NCI-H2171 (cell line): Measurements from ENCODE around the gene SCUBE2.
"Not testable (repeated sequence)": the region's sequence is repeated elsewhere in the genome, so short reads cannot be mapped to it uniquely, and the experiment has no call there.

Experiments
- DNase-seq: peaks from one replicate; lab custom pipeline; 2025; lab: John Stamatoyannopoulos, UW

Gene SCUBE2

DNA sequence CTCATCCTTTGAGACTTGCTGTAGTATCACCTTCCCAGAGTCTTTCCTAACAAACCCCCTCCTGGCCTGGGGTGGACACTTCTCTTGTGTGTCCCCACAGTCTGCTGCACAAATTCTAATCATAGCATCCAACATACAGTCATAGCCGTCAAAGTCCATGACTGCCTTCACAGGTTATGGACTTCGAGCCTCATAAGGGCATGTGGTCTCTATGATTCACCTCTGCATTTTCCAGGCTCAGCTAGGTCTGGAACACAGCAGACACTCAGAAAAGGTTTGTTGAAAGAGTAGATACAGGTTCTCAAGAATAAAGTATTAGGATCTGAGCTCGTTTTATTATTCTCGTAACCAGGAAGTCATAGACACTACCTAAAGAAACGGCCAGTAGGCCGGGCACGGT lies 13.2 kb upstream of the SCUBE2 start:
- no peak for DNase-seq

DNA sequence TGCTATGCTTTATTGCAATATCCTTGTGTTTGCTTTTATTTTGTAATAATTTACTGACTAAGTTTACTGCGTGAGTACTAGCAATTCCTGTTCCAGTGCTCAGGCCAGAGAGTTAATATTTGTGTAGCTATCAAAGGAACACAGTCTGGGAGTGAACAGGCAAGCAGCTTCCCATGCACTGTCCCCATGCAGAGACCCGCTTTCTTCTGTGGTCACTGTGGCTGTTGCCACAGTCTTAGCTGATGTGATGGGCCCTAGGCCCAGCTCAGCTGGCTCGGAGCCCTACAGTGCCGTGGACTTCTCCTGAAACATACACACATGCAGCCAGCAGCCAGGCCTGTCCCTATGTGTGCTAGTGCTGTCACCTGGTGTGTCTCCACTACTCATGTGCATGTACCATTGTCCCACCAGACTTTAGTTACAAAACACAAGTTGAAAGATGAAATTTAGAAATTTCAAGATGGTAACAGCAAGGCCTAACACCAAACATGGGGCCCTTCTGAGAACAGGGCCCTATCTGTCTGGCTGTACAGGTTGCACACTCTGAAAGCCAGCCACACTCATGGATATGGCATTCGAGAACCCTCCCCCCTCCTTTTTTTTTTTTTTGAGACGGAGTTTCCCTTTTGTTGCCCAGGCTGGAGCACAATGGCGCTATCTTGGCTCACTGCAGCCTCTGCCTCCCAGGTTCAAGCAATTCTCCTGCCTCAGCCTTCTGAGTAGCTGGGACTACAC lies 12.3 kb upstream of the SCUBE2 start:
- DNase-seq = no peak

- DNase-seq = no peak
These were observed 8.2 kb upstream of the SCUBE2 start for GRCh38 chr11:9099617-9100016.

- DNase-seq = not testable (repeated sequence)
These were observed 7.1 kb upstream of the SCUBE2 start for GRCh38 chr11:9098455-9098854.

- not testable (repeated sequence) for DNase-seq
These were observed 6.0 kb upstream of the SCUBE2 start for GRCh38 chr11:9097186-9097943.

GRCh38 chr11:9096427-9096826 lies 5.0 kb upstream of the SCUBE2 start:
- DNase-seq = no peak

DNA sequence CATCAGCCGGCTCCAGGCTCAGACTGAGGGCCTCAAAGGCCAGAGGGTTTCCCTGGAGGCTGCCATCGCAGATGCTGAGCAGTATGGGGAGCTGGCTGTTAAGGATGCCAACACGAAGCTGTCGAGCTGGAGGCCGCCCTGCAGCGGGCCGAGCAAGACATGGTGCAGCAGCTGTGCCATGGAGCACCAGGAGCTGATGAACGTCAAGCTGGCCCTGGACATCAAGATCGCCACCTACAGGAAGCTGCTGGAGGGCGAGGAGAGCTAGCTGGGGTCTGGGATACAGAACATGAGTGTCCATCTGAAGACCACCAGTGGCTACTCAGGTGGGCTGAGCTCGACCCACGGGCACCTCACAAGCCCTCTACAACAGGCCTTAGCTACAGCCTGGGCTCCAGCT lies 4.0 kb upstream of the SCUBE2 start:
- DNase-seq = no peak

DNA sequence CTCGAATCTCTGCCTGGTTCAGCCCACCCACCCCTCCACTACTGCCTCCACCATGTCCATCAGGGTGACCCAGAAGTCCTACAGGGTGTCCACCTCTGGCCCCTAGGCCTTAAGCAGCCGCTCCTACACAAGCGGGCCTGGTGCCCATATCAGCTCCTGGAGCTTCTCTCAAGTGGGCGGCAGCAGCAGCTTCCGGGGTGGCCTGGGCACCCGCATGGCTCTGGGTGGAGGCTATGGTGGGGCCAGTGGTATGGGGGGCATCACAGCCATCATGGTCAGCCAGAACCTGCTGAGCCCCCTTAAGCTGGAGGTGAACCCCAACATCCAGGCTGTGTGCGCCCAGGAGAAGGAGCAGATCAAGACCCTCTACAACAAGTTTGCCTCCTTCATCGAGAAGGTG lies 3.0 kb upstream of the SCUBE2 start:
- DNase-seq = no peak

- DNase-seq = no peak
These were observed 1.7 kb upstream of the SCUBE2 start for GRCh38 chr11:9092853-9093778.

- no peak for DNase-seq
These were observed 673 bp upstream of the SCUBE2 start for GRCh38 chr11:9092072-9092471.

GRCh38 chr11:9090488-9091043 lies 833 bp downstream of the SCUBE2 start:
- no peak for DNase-seq

DNA sequence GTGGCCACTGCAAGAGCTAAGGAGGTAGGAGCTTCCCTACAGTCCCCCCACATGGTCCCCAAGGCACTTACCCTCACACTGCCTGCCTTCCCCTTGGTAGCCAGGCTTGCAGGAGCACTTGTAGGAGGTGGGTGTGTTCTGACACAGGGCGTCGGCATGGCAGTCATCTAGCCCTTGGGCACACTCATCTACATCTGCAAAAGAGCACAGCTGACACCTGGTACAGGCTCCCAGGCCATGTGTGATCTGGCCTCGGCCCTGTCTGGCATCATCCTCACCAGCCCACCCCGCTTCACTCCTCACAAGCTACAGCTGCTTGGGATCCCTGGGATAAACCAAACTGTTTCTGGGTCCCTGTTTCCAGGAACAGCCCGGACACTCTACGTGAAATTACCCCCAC lies 1.8 kb downstream of the SCUBE2 start:
- DNase-seq = no peak

GRCh38 chr11:9089061-9089460 lies 2.3 kb downstream of the SCUBE2 start:
- DNase-seq = no peak

DNA sequence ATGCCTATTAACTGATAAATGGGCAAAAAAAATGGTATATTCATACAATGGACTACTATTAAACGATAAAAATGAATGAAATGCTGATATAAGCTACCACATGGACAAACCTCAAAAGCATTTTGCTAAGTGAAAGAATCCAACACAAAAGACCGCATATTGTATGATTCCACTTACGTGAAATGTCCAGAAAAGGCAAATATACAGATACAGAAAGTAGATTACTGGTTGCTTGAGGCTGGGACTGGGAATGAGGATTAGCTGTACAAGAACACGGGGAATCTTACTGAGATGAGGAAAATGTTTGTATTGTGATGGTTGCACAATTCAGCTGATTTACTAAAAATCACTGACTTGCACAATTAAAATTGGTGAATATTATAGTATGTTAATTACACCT lies 8.8 kb downstream of the SCUBE2 start:
- DNase-seq = no peak

DNA sequence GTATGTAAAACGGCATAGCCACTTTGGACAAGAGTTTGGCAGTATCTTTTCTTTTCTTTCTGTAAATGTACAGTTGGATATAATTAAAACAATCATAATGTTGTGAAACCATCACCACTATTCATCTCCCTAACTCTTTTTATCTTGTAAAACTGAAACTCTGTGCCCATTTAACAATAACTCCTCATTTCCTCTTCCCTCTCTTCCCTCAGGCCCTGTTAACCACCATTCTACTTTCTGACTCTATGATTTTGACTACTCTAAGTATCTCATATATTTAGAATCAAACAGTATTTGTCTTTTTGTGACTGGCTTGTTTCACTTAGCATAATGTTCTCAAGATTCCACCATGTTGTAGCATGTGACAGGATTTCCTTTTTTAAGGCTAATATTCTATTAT lies 10.2 kb downstream of the SCUBE2 start:
- DNase-seq = no peak

DNA sequence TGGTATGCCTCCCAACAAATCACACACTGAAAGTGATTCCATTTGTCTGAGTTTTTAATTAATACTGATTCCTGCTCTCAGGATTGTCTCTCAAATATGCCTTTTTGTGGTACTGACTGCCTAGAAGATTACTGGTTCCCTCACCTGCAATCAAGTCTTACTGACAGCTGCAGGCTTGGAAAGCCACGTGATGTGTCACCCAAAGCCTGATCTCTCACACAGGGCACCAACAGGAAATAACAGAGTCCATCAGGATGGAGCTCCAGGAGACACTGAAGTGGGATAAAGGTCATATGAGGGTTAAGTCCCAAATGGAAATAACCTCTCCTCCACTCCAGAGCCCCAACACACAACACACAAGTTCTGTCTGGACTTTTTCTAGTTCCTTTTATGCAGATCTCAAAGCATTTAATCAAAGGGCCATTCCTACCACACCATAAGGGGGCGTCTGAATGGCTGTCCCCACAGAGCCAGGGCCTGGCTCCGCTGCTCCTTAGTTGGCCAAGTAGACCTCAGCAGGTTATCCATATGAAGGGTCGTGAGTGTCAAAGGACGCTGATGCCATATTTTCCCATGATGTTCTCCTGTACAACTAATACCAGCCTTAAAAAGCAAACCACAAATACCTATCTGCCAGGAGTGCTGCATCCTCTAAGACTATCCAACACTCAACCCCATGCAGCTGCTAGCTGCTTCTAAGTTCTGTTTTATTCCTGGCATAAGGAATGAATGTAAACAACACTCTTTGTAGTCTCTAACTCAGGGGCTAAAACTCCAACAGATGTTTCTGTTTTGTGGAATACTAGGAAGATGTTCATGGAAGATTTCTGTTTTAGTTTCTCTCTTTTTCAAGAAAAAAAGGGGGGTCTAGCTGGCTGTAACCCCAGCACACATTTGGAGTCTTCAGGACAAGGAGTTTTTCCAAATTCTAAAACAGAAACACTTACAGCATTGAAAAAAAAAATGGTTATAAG lies 13.0 kb downstream of the SCUBE2 start:
- DNase-seq = no peak

GRCh38 chr11:9077164-9077563 lies 14.2 kb downstream of the SCUBE2 start:
- DNase-seq = no peak

DNA sequence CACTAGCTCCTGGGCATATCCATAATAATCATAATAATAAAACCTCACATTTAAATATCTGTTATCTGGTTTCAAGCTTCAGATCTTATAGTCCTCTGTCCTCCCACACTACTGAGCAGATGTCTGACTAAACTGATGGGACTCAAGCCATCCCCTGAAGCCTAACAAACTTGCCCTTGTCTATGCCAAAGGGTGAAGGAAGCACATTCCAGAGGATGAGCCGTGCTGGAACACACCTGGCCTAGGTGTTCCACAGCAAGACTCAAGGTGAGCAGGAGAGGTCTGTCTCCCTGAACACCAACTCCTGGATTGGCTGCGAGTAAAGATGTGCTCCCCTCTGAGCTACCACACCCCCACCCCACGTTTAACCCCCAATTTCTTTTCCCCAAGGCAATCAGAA lies 14.7 kb downstream of the SCUBE2 start:
- DNase-seq = no peak

DNA sequence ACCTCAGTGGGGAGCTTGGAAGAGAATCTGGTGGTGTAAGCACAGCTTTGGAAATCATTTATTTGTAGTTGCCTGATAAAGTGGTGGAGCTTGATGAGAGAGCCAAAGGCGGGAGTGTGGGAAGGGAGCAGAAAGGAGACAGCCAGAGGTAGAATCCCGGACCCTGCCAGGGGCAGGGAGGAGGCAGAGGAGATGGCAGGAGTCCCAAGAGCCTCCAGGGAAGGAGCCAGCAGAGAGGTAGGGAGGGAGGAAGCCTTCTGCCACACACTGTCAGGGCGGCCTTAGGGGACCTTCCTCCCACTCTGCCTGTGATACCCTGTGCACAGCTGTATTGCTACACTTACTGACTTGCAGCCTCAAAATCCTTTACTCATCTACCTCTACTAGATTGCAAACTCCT lies 15.4 kb downstream of the SCUBE2 start:
- DNase-seq = no peak

DNA sequence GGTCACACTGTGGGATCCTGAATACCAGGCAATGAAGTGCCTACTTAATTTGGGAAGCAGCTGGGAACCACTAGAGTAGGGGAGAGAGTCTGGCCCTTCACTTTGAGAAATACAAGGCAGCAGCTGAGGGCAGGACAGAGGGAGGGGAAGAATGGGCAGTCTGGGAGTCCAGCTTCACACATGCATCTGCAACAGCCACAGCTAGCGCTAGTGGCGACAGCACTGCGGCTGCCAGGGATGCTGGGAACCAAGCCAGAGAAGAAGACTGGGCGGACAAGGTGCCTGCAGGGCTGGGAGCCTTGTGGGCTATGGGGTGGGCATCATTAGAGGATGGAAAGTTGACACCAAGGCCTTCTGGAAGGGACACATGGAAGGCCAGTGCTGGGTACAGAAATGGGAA lies 15.8 kb downstream of the SCUBE2 start:
- no peak for DNase-seq
